HT-29 (cell line): ENCODE results near the gene FHOD3. TPM values are rescaled to one million over a fixed set of nuclear protein-coding genes. Genes with fewer than 3 reads are reported as not detected.

Experiments
- DNase-seq: peaks from one replicate; pipeline ENCODE4 v3.0.0-alpha.2; 2015; ENCODE audit warnings: low spot score
- total RNA-seq: library from RNA; depleted of rRNA; stranded (reverse); fragments of >200 nt; shearing (Covaris generic); gene quantifications from 2 replicates; pipeline ENCODE4 v1.2.3, GENCODE V29; 2014

The FHOD3 gene
- total RNA-seq, 1 experiment from 2014 or later = not detected

DNA sequence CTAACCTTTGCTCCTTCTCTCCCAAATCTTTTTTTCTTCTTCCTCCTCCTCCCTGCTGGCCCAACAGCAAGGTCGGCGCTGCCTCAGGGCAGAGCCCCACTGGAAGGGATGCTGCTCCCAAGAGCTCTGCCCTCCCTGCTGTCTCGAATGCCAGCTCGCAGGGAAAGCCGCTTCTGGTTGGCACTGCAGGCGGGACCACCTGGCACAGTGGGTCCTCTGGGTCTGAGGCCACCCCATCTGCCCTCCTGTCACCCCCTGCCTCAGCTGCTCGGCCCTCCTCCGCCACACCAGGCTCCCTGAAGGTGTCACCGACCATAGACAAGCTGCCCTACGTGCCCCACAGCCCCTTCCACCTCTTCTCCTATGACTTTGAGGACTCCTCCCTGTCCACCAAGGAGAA, 355.0 kb downstream of the FHOD3 start:
- DNase-seq = no peak

DNA sequence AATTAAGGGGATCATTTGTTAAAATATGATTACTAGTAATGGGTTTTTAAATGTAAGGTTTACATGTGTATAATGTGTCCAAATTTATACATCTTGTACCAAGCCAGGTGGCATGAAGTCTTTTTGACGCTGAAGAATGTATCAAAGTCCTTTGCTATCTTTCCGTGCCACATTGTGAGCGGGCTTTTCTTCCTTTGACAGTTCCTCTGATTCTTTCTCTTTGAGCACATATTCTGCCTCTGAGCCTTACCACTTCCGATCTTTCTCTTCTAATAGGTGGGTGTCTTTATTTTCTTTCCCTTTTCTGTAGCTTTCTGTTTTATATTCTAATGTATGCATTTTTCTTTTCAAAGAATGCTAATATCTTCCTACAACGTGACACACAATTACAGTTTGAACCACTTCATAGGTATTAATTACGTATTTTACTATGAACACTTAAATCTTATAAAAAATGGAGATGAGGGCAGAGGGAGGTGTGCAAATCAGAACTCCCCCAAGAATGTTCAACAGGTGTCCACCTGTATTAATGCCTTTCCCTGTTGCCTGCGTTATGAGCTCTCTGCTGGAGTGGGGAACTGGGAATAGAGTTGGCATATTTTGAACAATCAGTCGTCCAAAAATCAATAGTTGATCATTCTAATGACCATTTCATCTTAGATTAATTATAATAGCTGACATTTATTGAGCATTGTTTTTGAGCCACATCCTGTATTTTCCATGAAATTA, 355.8 kb downstream of the FHOD3 start:
- no peak for DNase-seq

DNA sequence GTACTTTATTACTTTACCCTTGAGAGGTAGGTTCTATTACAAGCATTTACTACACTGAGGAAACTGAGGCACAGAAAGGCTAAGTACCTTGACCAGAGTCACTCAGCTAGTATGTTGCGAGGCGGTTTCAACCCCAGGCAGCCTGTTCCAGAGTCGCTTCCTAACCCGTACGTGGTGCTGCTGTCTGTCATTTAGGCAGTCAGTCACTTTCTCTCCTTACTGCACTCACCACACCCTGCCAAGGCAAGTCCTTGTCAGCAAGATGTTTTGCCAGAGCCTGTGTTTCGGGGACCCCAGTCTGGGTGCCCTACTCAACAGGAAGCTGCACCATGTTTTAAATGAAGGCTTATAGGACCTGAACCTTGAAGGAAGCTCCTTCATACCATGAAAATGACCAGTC, 356.4 kb downstream of the FHOD3 start:
- DNase-seq = no peak

DNA sequence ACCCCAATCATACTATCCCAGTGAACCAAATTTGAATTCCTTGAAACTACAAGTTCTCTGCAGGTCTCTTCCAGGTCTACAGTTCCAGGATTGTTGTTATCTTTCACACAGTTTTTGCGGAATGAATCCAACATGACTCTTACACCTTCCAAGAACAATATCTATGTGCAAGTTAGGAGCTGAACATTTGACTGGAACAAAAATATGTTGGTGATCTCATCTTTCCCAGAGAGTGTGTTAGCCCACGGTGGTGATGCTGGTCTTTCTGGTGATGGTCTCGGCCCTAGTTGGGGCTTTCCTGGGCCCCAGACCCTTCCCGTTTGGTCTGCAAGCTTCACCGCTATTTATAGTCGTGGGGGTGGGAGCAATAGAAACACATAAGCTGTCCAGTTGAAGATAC, 357.6 kb downstream of the FHOD3 start:
- no peak for DNase-seq

DNA sequence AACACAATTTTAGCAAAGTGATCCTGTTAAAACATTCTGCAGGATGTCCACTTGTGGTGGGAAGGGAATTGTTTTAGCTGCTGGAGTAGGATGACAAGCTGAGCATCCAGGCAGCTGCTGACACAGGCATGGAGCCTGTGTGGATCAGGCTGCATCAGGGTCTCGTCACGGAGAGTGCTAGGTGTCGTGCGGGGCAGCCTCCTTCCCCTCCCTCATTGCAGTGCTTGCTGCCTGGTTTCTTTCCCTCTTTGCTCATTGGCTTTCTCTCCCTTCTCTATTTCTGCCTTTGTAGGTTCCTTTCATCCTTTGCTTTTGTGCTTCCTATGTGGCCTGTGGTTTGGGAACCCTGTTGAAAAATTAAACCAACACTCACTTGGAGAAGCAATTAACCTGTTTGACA, 358.4 kb downstream of the FHOD3 start:
- DNase-seq = no peak

DNA sequence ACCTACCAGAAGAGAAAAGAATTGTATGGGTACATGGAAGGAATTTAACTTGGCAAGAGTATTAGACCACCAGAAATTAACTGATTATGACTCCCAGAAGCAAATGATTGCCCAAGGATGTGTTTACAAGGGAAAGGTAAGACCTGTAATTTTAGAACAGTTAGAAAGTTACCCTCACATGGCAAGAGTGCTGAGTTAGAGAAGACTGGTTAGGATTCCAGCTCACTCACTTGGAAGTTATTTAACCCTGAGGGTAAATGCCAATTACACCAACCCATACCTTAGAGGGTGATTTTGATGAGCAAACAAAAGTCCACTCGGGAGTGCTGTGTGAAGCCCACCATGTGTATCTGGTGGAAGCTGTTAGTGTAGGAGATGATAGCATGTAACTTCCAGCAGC, 361.1 kb downstream of the FHOD3 start:
- no peak for DNase-seq

DNA sequence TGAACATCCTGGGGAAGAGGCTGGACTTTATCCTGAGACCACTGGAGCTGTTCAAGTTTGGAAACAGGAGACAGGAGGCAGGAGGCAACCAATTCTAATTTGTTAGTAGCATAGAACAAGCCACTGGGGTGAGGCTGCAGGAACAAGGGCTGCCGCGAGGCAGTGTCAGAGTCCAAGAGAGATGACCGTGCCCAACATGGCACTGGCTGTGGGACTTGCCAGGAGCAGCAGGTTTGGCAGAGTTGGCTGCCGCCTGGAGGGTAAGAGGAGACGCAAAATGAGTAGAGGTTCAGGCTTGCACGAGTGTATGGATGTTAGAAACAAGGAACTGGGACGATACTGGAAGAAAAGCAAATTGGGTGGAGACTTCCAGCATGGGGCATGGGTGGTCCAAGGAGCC, 362.8 kb downstream of the FHOD3 start:
- no peak for DNase-seq

DNA sequence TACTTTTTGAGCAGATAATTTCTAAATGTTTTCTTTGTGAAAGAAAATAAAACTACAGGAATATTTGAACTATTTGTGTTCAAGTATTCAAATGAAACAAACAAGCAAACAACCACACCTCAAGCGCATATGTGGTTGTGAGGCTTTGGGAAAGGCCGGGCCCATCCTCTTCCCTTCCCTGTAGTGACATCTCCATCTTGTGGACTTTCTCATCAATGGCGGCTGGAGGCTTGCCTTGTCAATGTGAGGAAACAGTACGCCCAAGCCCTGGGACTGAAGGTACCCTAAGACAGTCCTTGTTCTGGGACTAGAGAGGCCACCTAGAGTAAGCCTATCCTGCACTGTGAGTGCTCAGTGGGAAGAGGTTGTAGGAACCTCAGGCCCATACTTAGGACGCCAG, 364.5 kb downstream of the FHOD3 start:
- DNase-seq = peak; percentile 1

DNA sequence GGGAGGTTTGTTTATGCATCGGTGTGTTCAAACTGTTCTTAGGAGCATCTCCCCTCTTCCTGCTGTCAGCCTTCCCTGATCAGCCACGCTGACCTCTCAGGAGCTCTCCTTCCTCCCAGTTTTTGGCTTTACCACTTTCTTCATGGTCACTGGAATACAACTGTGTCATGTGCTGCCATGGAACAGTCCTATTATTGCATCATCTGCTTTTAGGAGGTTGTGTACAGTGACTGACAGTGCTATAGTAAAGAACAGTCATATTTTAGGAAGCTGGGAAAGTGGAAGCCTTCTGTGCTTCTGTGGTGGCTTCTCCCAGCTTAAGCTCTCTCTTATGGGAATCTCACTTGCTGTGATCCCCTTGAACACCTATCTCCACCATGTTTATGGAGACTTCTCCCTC, 365.8 kb downstream of the FHOD3 start:
- no peak for DNase-seq

DNA sequence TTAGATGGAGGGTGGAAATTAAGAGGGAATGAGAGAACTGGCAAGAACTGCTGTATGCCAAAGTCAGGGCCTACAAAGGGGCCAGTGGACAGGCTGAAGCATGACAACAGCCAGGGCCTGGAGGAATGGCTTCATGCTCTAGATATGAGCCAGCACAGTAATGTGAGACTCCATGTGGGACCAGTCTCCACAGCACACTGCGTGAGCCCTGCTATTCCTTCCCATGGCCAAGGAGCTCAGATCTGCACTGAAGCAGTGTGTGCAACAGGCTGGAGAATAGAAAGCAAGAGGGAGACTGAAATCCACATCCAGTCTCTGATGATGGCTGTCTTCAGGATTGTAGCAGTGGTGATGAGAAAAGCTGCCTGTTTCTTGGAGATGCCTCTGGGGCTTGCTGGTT, 368.4 kb downstream of the FHOD3 start:
- no peak for DNase-seq

DNA sequence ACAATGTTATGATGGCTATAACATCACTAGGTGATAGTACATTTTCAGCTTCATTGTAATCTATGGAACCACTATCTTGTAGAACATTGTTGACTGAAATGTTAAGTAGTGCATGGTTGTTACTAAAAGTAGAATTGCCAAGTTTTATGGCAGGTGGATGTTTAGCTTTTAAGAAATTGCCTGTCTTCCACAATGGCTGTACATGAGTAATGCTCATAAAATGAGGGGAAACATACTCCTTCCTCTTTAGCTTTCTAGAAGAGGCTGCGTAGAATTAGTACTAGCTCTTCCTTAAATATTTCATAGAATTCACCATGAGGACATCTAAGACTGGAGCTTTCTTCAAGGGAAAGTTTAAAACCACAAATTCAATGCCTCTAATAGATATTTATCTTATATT, 370.3 kb downstream of the FHOD3 start:
- no peak for DNase-seq

DNA sequence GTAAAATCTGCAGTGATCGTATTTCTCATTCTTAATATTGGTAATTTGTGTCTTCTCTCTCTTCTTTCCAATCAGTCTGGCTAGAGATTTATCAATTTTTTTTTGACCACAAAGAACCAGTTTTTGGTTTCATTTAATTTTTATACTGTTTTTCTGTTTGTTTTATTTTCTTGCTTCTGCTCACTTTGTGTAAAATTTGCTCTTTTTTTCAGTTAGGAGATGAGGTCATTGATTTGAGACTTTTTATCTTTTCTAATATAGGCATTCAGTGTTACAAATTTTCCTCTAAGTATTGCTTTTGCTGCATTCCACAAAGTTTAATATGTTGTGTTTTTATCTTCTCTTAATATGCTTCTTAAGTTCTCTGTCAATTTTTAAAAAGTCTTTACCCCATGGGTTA, 370.8 kb downstream of the FHOD3 start:
- DNase-seq = no peak

DNA sequence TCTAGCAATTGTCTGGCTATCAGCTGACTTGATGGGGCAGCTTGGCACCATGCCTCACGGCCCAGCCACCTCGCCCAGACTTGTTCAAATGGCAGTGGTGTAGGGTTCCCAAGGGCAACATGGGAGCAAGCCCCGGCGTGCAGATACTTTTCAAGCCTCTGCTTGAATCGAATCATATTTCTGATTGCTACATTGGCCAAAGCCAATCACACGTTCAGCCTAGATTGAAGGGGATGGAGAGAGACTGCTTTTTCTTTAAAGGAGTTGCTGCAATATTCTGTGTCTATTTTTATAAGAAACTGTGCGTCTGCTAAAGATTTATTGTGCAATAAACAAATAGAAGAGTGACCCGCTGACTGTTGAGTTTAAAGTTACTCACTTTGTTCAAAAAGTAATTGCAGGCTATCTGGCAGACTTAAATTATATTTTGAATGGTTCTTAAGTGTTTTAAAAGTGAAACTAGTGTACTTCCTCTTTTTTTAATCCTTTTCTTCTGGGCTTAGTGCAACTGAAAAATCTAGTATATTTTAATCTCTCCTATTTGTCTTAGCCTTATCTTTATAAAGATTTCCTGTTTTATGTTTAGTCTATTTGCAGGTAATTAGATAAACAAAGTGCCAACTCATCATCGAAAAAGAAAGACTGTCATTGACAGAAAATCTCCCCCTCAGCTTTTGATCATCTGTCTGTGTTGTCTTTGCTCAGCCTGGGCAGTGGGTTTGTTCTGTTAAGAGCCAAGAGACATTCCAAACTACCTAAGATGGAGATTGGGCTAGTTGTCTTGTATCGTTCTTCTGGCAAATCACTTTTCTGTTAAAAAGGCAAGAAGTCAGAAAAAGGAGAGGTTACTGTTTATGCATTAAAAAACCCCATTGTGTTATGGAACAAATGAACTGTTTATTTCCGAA, 375.2 kb downstream of the FHOD3 start:
- DNase-seq = no peak

DNA sequence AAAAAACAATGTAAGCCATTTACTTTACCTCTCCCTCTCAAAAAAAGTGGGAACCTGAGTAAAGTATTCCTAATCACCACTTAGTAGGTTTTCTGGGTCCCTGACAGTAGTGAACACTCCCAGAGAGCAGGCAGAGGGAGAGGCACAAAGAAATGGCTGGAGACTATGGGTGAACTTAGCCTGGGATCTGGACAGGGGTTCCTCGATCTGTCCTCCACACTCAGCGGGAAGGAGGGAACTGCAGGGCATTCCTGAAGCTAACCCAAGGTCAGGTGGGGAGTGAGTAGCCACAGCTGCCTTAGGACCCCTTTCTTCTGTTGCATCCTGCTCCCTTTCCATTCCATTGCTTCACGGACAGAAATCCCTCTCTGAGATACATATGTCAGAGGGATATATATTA, 375.9 kb downstream of the FHOD3 start:
- no peak for DNase-seq

DNA sequence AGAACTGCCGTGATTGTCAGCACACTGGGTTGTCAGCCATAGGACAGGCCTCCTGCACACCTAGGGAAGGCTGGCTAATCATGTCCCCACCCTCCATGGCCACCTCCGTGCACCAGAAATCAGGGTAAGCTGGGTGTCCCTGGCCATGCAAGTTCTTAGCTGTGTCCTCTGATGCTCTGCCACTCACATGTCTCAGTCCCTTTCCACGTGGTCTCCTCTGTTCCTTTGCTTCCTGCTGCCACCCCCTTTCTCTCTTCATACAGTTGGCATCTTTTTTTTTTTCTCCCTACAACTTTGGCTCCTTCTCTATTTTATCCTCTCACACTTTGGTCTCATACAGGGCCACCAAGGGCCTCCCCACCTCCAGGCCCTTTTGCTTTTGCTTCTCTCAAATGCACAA, 377.6 kb downstream of the FHOD3 start:
- no peak for DNase-seq

DNA sequence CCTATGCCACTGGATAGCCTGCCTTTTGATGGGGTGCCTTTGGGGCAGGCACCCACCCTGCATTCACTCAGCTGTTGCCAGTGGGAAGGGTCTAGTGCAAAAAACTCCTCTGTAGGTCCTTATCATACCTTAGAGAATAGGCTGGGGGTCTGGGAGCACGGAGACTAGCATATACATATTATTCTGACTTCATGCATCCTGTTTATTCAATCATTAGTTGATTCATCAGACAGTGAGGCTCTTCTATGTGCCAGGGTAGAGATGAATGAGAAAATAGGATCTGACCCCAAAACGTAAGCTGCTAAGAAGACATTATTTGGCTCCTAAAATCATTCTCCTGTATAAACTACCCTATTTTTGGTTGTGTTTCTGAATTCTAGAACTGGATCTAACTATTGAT, 378.0 kb downstream of the FHOD3 start:
- no peak for DNase-seq

DNA sequence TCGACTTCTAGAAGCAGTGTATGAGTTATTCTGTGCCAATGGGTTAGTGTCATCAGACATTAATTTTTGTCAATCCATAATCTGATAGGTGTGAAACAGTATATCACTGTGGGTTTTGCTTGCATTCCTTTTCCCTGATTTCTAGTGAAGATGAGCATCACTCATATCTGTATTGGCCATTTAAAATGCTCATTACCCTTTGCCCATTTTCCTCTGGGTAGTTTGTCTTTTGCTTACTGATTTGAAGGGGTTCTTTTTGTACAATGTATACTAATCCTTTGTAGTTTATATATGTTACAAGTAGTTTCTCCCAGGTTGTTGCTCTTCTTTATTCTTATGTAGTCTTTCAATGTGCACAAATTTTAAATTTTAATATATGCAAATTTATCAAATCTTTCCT, 379.1 kb downstream of the FHOD3 start:
- DNase-seq = no peak

DNA sequence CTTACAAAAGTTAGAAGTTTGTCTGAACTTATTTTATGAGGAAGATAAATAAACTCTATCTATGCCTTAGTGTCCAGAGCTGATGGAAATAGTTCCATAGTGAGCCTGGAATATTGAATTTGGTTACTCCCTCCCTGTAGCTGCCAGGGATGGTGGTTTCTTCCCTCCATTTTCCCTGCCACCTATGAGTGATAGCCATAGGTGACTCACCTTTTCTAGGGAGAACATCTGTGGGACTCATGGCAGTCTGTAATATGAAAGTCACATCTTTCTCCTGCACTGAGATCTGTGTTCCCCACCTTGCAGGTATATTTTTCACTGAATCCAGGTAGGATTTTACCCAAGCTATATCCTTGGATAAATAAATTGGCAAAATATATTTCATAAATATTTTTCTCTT, 382.5 kb downstream of the FHOD3 start:
- no peak for DNase-seq

DNA sequence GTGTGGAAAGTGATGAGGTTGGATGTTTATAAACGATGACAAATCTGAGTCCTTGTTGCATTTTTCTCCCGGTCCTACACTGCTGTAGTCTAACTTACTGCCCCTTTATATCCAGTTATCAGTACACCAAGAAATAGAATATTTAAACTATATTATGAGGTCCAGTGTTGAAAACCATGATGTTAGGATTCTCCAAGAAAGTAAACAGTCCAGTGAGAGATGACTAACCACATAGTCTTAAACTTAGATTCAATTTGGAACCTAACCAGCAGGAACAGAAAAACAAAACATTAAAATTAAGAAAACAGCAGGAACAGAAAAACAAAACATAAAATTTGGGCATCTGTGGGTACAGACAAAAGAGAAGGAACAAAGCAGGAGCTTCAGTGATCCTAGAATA, 388.1 kb downstream of the FHOD3 start:
- no peak for DNase-seq

DNA sequence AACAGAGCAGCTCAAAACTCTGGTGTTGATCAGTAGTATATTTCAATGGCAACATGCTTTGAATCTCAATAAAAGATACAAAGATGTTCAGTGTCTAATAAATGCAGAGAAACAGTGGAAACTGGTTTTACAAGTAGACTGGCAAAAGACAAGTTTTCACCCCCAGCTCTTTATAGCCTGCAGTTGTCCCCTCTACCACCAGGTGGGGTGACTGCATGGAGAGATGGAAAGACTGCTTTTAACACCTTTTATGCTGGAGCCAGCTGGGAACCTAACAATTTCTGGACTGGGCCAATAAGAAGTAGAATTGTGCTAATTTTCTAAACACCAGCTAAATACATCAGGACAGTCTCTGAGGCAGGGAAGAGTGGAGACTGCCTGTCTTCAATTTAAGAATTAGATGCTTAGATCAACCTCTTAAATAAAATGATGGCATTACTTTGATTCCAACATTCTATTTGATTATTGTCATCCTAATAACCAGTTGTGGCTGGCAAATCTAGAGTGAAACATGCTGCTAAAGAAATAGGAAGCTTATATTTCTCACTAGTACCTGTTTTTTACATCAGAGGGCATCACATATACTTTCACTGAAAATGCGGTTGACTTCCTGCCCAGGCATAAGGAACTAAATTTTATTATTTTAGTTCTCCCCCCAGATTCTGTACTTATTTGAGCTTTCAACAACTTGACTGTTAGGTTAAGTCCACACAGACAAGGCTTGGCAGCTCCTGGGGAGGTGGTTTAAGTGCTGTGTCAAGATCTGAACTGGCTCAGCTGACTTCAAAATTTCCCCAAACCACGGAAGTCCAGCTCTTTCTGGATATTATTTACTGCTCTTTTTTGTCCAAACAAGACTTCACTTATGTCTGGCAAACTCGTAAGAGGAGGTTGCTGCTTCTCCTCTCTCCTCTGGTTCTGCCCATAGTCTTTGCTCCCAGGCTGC, 390.8 kb downstream of the FHOD3 start:
- DNase-seq = peak; percentile 80

DNA sequence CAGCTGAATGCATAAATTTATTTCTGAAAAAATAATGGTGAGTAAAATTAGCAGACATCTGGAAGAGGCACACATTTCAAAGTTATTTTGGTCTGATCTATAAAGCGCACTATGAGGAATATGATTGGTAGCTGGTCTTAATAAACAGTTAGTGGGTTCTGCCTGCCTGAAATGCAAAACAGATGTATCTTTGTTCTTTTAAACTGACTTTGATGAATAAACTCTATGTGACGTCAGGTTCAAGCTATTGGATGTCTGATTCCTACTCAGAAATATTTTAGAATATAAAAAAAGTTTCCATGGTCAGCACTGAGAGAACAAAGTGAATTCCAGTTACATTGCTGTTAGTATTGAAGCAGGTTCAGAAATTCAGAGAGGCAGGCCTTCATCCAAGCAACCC, 394.9 kb downstream of the FHOD3 start:
- DNase-seq = no peak

DNA sequence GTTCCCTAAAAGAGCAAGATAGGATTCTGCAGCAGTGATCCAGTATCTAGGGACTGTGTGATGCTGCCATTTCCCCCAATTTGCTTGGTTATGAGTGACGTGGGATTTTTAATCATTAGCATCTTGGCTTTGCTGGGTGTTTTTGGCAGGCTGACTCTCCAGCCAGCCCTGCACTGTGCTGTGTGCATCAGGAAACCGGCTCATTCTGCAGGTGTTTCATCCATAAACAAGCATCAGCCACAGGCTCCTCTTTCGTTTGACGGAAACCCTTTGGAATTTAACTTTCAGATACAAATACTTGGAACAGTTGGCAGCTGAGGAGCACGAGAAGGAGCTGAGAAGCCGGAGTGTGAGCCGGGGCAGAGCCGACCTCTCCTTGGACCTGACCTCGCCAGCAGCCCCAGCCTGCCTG, 395.4 kb downstream of the FHOD3 start:
- DNase-seq = no peak
